Measurements from ENCODE around the gene PCDHGA2. TPM values are rescaled to one million over a fixed set of nuclear protein-coding genes. Genes with fewer than 3 reads are reported as not detected.
"Not testable (repeated sequence)": the region's sequence is repeated elsewhere in the genome, so short reads cannot be mapped to it uniquely, and the experiment has no call there.

Gene PCDHGA2
- total and polyA plus RNA-seq, 9 of the 15 experiments (the other 6 are each of a cell fraction or from before 2014, with no cell fraction given) = 0.07 to 0.27 (median 0.15) TPM; not detected in 2

- in situ Hi-C loops (cut with MboI); H3K9me3 ChIP-seq (replicated peaks; ENCODE audit: control insufficient read depth, insufficient read depth, low read depth, low read length); H4K20me1 ChIP-seq (replicated peaks; ENCODE audit: control insufficient read depth, insufficient read depth, low read length); H3K4me2 ChIP-seq (ENCODE audit: insufficient read depth, low read length); intact Hi-C loops (cut with micrococcal nuclease); H3K9me1 ChIP-seq (ENCODE audit: control insufficient read depth, insufficient read depth, low read length); BruUV-seq (replicated peaks); H3K36me3 ChIP-seq (ENCODE audit: control insufficient read depth, insufficient read depth, low read length); H3K79me2 ChIP-seq (ENCODE audit: control insufficient read depth, insufficient read depth, low read length); H3K9ac ChIP-seq (ENCODE audit: insufficient read depth in 1 of 2, low read depth in 2 of 2, low read length in 2 of 2); CTCF ChIA-PET (ENCODE audit: low intra/inter-chr PET ratio); POLR2A ChIA-PET; H3K4me3 ChIP-seq; H3K27ac ChIP-seq (ENCODE audit: extremely low read depth, low read depth, low read length); H2AFZ ChIP-seq (ENCODE audit: low read depth, low read length): not testable (repeated sequence)
- WGBS (ENCODE audit: insufficient coverage, low coverage, missing lambda C conversion rate) = 16% methylated on average over 15 of the region's 40 CpGs
- peak in 1 of 4 experiments; percentile 12 for DNase-seq (ENCODE audit: extremely low read depth in 1 of 4, low spot score in 3 of 4)
- TF ChIP-seq ZBTB33 (CRISPR knock-in tag; IDR thresholded peaks at IDR 0.05) = peak; percentile 39; the same call in 1 of the 2 replicates
- peak; percentile 78 to 81 for TF ChIP-seq NRF1 (conservative IDR thresholded peaks at IDR 0.05 in 1 of 2, IDR thresholded peaks at IDR 0.05 in 1 of 2)
- peak in 1 of 2 experiments; percentile 31; a peak in 1 of 4 replicates for TF ChIP-seq RAD21 (CRISPR knock-in tag; conservative IDR thresholded peaks at IDR 0.05 in 1 of 2, IDR thresholded peaks at IDR 0.05 in 1 of 2)
- TF ChIP-seq CTCF (IDR thresholded peaks at IDR 0.05 in 2 of 3, conservative IDR thresholded peaks at IDR 0.05 in 1 of 3; ENCODE audit: insufficient read depth in 2 of 3, low read depth in 1 of 3, low read length in 3 of 3) = peak; percentile 22 to 47 (median 42); a peak in 2 of 6 replicates
- Histone ChIP-seq H3K27me3 (ENCODE audit: control insufficient read depth in 2 of 2, insufficient read depth in 2 of 2, low read length in 2 of 2) (peaks cover 6 to 35% of the 10 kb centered on the region in 2 experiments; a peak in 4 of 5 replicates), H3K4me1 (replicated peaks in 1 of 2; ENCODE audit: control insufficient read depth in 2 of 2, insufficient read depth in 2 of 2, low read length in 2 of 2) (peaks cover 0 to 12% of the 10 kb centered on the region in 2 experiments; a peak in 2 of 5 replicates)
- ATAC-seq = peak; percentile 81
- peak; percentile 66 for FAIRE-seq
These were observed 49.2 kb downstream of the PCDHGA2 start, which contains the start of gene PCDHGB4 for GRCh38 chr5:141387557-141388311. PCDHGB4 (plus strand) TSS chr5:141387698; CDS start chr5:141387885, 187 bp downstream.
